Spleen (tissue), 11 donors: Measurements from ENCODE around the gene MEMO1. TPM values are rescaled to one million over a fixed set of nuclear protein-coding genes. Genes with fewer than 3 reads are reported as not detected.

Source experiments
- DNase-seq: peaks from one replicate; pipeline ENCODE4 v3.0.0-alpha.2; 2020
- H3K27ac ChIP-seq, 8 donors: fragments of 200-600 bp; sonication (generic) in 7 of 8; 1 replicate in 4 of 8; 2 replicates in 4 of 8; pipeline versions ENCODE4 v1.5.0 to v1.8.0; 2016 to 2021; ENCODE audit warnings: inconsistent platforms in 4 of 8, mild to moderate bottlenecking in 4 of 8, moderate library complexity in 1 of 8
- H3K27me3 ChIP-seq, 7 donors: fragments of 200-600 bp; sonication (generic) in 6 of 7; replicated peaks in 1 of 7; 1 replicate in 4 of 7; 2 replicates in 3 of 7; pipeline versions ENCODE4 v1.5.0 to v1.8.0; 2016 to 2021; ENCODE audit warnings: inconsistent platforms in 3 of 7, mild to moderate bottlenecking in 1 of 7
- H3K36me3 ChIP-seq, 6 donors: fragments of 200-600 bp; sonication (generic) in 5 of 6; 1 replicate in 4 of 6; 2 replicates in 2 of 6; pipeline versions ENCODE4 v1.5.0 to v1.8.0; 2016 to 2021; ENCODE audit warnings: inconsistent platforms in 2 of 6
- H3K4me1 ChIP-seq, 6 donors: fragments of 200-600 bp; sonication (generic) in 5 of 6; 1 replicate in 3 of 6; 2 replicates in 3 of 6; pipeline versions ENCODE4 v1.5.0 to v1.8.0; 2016 to 2021; ENCODE audit warnings: inconsistent platforms in 3 of 6
- H3K4me3 ChIP-seq, 8 donors: fragments of 200-600 bp; sonication (generic) in 7 of 8; 1 replicate in 4 of 8; 2 replicates in 4 of 8; pipeline versions ENCODE4 v1.5.0 to v1.8.0; 2016 to 2021; ENCODE audit warnings: inconsistent platforms in 4 of 8, mild to moderate bottlenecking in 4 of 8, moderate library complexity in 2 of 8
- H3K9me3 ChIP-seq, 8 donors: fragments of 200-600 bp; sonication (generic) in 7 of 8; 1 replicate in 4 of 8; 2 replicates in 4 of 8; pipeline versions ENCODE4 v1.5.0 to v1.8.0; 2016 to 2021; ENCODE audit warnings: inconsistent platforms in 4 of 8
- POLR2A ChIP-seq, 3 donors: fragments of 450-650 bp; IDR thresholded peaks; one replicate each; pipeline ENCODE4 v1.5.1; 2017; ENCODE audit warnings: antibody characterized with exemption in 3 of 3, mild to moderate bottlenecking in 1 of 3
- POLR2AphosphoS5 ChIP-seq, 3 donors: sonication (generic); formaldehyde crosslinking; IDR thresholded peaks; one replicate each; pipeline ENCODE4 v1.5.1; 2017; ENCODE audit warnings: antibody characterized with exemption in 3 of 3
- WGBS, 5 donors: extraction: QIAGEN DNeasy Blood & Tissue Kit in 3 of 5; methylation state at CpG; one replicate each; pipeline versions ENCODE4 v1.1.5 to v1.1.7; 2013 to 2018; 5-methylcytosine and 5-hydroxymethylcytosine counted together
- intact Hi-C: fragments of 100-400 bp; cut with DNase I; formaldehyde crosslinking; loops from one replicate; pipeline ENCODE4 v1.15.0; 2023; ENCODE audit warnings: low total_unique reads
- polyA plus RNA-seq, 3 donors: library from polyadenylated mRNA; stranded (reverse); fragments of 200-250 nt; gene quantifications; one replicate each; pipeline ENCODE4 v1.2.1, GENCODE V29; 2013
- total RNA-seq, 7 donors: library from RNA; depleted of rRNA in 3 of 7; stranded (reverse); fragments of >200 nt in 3 of 7; fragmentation: NEBNext Ultra II Directional in 4 of 7; extraction: Animal tissue kit (Norgen Biotek cat#: 25700) in 4 of 7; gene quantifications; one replicate each; pipeline versions ENCODE4 v1.1.0 to v1.2.1, GENCODE V29; 2016 to 2021
- TF ChIP-seq, protein P1 (sequence below), 11 experiments: fragments of 200-600 bp in 7 of 11; fragments of 450-650 bp in 4 of 11; sonication (generic) in 4 of 11; IDR thresholded peaks in 8 of 11; conservative IDR thresholded peaks in 3 of 11; 1 replicate in 7 of 11; 2 replicates in 4 of 11; pipeline versions ENCODE4 v1.4.0 to v1.8.0; 2016 to 2021; ENCODE audit warnings: antibody characterized with exemption in 11 of 11, inconsistent platforms in 4 of 11, mild to moderate bottlenecking in 1 of 11
- donor health status: healthy with polysubstance abuse.
- donor health status: DM: no; HTN: no; CAD: no; lungs with moderate emphysema.
- donor health status: DM: no; HTN: no; CAD: no.
- donor health status: Bipolar disorder and iron deficiency.
- donor health status: healthy.
- donor health status: DM: no; HTN: no; CAD: no.
- donor health status: DM: yes; HTN: yes; CAD: no.

Gene MEMO1
- total and polyA plus RNA-seq, 10 donors = 26.9 to 55.7 (median 40.6) TPM

- peaks cover 0 to 40% (median 5%) of the 10 kb centered on the region in 6 donors for H3K36me3 ChIP-seq
- no peak overlapping the region for H3K27ac ChIP-seq
- H3K4me3 ChIP-seq = no peak overlapping the region
- no peaks in the 10 kb centered on the region for H3K27me3 ChIP-seq
- TF ChIP-seq, protein P1, sequence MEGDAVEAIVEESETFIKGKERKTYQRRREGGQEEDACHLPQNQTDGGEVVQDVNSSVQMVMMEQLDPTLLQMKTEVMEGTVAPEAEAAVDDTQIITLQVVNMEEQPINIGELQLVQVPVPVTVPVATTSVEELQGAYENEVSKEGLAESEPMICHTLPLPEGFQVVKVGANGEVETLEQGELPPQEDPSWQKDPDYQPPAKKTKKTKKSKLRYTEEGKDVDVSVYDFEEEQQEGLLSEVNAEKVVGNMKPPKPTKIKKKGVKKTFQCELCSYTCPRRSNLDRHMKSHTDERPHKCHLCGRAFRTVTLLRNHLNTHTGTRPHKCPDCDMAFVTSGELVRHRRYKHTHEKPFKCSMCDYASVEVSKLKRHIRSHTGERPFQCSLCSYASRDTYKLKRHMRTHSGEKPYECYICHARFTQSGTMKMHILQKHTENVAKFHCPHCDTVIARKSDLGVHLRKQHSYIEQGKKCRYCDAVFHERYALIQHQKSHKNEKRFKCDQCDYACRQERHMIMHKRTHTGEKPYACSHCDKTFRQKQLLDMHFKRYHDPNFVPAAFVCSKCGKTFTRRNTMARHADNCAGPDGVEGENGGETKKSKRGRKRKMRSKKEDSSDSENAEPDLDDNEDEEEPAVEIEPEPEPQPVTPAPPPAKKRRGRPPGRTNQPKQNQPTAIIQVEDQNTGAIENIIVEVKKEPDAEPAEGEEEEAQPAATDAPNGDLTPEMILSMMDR (IDR thresholded peaks at IDR 0.05 in 8 of 11, conservative IDR thresholded peaks at IDR 0.05 in 3 of 11) = no peak
- TF ChIP-seq POLR2AphosphoS5 (IDR thresholded peaks at IDR 0.05) = no peak
- TF ChIP-seq POLR2A (IDR thresholded peaks at IDR 0.05) = no peak
- DNase-seq = no peak
- H3K4me1 ChIP-seq = peaks cover 0 to 6% (median 0%) of the 10 kb centered on the region in 6 donors
- no peaks in the 10 kb centered on the region for H3K9me3 ChIP-seq
- intact Hi-C loops = no loop called here
- 80 to 96% (median 82%) methylated on average over 5 of the region's 5 CpGs for WGBS, 5 donors
These were observed 78.2 kb downstream of the MEMO1 start for GRCh38 chr2:31932589-31932988.

DNA sequence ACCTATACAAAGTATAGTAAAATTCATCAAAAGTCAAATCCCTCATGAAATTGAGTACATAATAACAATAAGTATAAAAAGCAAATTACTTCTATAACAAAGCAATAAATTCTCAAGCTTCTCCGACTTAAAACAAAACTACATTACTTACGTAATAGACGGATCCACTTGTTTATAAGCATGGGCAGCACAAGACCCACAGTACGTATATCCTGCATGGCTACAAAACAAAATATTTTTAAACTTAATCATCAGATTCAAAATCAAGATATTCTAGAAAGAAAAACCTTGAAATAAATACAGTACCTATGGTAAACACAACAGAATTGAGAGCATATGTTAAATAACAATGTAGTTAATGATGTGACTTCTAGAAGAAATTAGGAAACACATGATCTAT lies 78.9 kb downstream of the MEMO1 start:
- WGBS, 5 donors = 94 to 97% (median 95%) methylated on average over 4 of the region's 4 CpGs
- Histone ChIP-seq H3K27me3 (no peaks in the 10 kb centered on the region), H3K27ac (no peak overlapping the region), H3K4me1 (peaks cover 0 to 6% (median 0%) of the 10 kb centered on the region in 6 donors), H3K9me3 (no peaks in the 10 kb centered on the region), H3K4me3 (no peak overlapping the region), H3K36me3 (peaks cover 0 to 45% (median 7%) of the 10 kb centered on the region in 6 donors)
- DNase-seq = no peak
- intact Hi-C loops = no loop called here
- TF ChIP-seq, protein P1 (IDR thresholded peaks at IDR 0.05 in 8 of 11, conservative IDR thresholded peaks at IDR 0.05 in 3 of 11) = no peak
- TF ChIP-seq POLR2AphosphoS5 (IDR thresholded peaks at IDR 0.05) (no peak), POLR2A (IDR thresholded peaks at IDR 0.05) (no peak)

DNA sequence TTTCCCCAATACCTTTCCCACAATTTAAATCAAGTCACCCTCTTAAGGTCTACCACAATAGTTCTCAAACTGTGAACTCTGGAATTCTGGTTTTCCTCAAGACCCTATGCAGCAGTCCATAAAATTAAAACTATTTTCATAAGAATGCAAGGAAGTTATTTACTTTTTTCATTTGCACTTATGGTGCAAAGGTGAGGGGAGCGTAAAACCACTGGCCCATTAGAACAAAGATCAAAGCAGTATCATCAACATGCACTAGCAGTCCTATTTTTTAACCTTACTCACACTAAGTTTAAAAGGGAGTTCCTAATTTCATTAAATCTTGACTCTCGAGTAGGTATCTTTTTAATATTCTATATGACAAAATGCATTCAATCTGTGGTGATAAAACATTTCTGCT lies 85.3 kb downstream of the MEMO1 start:
- TF ChIP-seq POLR2AphosphoS5 (IDR thresholded peaks at IDR 0.05) (no peak), POLR2A (IDR thresholded peaks at IDR 0.05) (no peak)
- TF ChIP-seq, protein P1 (IDR thresholded peaks at IDR 0.05 in 8 of 11, conservative IDR thresholded peaks at IDR 0.05 in 3 of 11) = no peak
- Histone ChIP-seq H3K27me3 (no peaks in the 10 kb centered on the region), H3K4me3 (no peak overlapping the region), H3K27ac (no peak overlapping the region), H3K9me3 (no peaks in the 10 kb centered on the region), H3K4me1 (no peaks in the 10 kb centered on the region), H3K36me3 (peaks cover 0 to 48% (median 10%) of the 10 kb centered on the region in 6 donors)
- intact Hi-C loops = no loop called here
- 96 to 99% (median 97%) methylated on average over 2 of the region's 2 CpGs for WGBS, 5 donors
- DNase-seq = no peak

- intact Hi-C loops = no loop called here
- H3K9me3 ChIP-seq = no peaks in the 10 kb centered on the region
- no peak overlapping the region for H3K27ac ChIP-seq
- no peak for TF ChIP-seq POLR2A (IDR thresholded peaks at IDR 0.05)
- no peaks in the 10 kb centered on the region for H3K27me3 ChIP-seq
- no peak for DNase-seq
- no peak overlapping the region for H3K4me3 ChIP-seq
- H3K36me3 ChIP-seq = peaks cover 0 to 58% (median 10%) of the 10 kb centered on the region in 6 donors
- H3K4me1 ChIP-seq = no peaks in the 10 kb centered on the region
These were observed 87.1 kb downstream of the MEMO1 start for GRCh38 chr2:31923662-31924061.
